BLaER1 treated with 17β-estradiol and CSF1 and Interleukin-3, amounts not matched to agents 10 nM and 100 nM (cell line): ENCODE data around the gene PKHD1.

Experiments
- H3K27ac ChIP-seq, 11 experiments: shearing (Covaris generic); formaldehyde crosslinking; 2 replicates each; pipeline ENCODE4 v1.8.1; 2022
- H3K27me3 ChIP-seq, 11 experiments: shearing (Covaris generic); formaldehyde crosslinking; 2 replicates each; pipeline ENCODE4 v1.8.1; 2022
- H3K36me3 ChIP-seq, 11 experiments: shearing (Covaris generic); formaldehyde crosslinking; 2 replicates each; pipeline ENCODE4 v1.8.1; 2022
- H3K4me1 ChIP-seq, 10 experiments: shearing (Covaris generic); formaldehyde crosslinking; 2 replicates each; pipeline ENCODE4 v1.8.1; 2022
- H3K4me2 ChIP-seq, 11 experiments: shearing (Covaris generic); formaldehyde crosslinking; 2 replicates each; pipeline ENCODE4 v1.8.1; 2022
- H3K4me3 ChIP-seq, 10 experiments: shearing (Covaris generic); formaldehyde crosslinking; 2 replicates each; pipeline ENCODE4 v1.8.1; 2022
- H3K9ac ChIP-seq, 11 experiments: shearing (Covaris generic); formaldehyde crosslinking; 2 replicates each; pipeline ENCODE4 v1.8.1; 2022
- H3K9me3 ChIP-seq, 11 experiments: shearing (Covaris generic); formaldehyde crosslinking; replicated peaks in 1 of 11; 2 replicates each; pipeline ENCODE4 v1.8.1; 2022
- H4K20me1 ChIP-seq, 11 experiments: shearing (Covaris generic); formaldehyde crosslinking; 2 replicates each; pipeline ENCODE4 v1.8.1; 2022
- Cebpa-rat ChIP-seq, 11 experiments: shearing (Covaris generic); IDR thresholded peaks; 2 replicates each; pipeline ENCODE4 v1.8.1; 2022

The PKHD1 gene

GRCh38 chr6:51846531-51846930 lies 240.9 kb downstream of the PKHD1 start:
- Histone ChIP-seq H3K36me3 (no peaks in the 10 kb centered on the region), H3K4me2 (no peak overlapping the region), H3K27ac (no peak overlapping the region), H3K4me3 (no peak overlapping the region), H4K20me1 (no peaks in the 10 kb centered on the region), H3K9ac (no peak overlapping the region), H3K9me3 (no peaks in the 10 kb centered on the region), H3K27me3 (no peaks in the 10 kb centered on the region), H3K4me1 (0 out of 20 replicates have a peak, but pooled peaks cover 0 to 4% (median 0%) of the 10 kb centered on the region in 10 experiments)
- TF ChIP-seq Cebpa-rat (IDR thresholded peaks at IDR 0.05) = no peak

GRCh38 chr6:51844336-51844735 lies 243.1 kb downstream of the PKHD1 start:
- no peak overlapping the region for H3K27ac ChIP-seq
- no peak overlapping the region; a peak in 1 of 22 replicates for H3K4me2 ChIP-seq
- no peak overlapping the region for H3K4me3 ChIP-seq
- 0 out of 20 replicates have a peak, but pooled peaks cover 0 to 4% (median 0%) of the 10 kb centered on the region in 10 experiments for H3K4me1 ChIP-seq
- H3K9ac ChIP-seq = no peak overlapping the region
- TF ChIP-seq Cebpa-rat (IDR thresholded peaks at IDR 0.05) = no peak
- H4K20me1 ChIP-seq = no peaks in the 10 kb centered on the region
- no peaks in the 10 kb centered on the region for H3K27me3 ChIP-seq
- H3K36me3 ChIP-seq = no peaks in the 10 kb centered on the region
- no peaks in the 10 kb centered on the region for H3K9me3 ChIP-seq

GRCh38 chr6:51843456-51844056 lies 243.9 kb downstream of the PKHD1 start:
- no peaks in the 10 kb centered on the region for H3K36me3 ChIP-seq
- H3K27ac ChIP-seq = no peak overlapping the region
- no peak for TF ChIP-seq Cebpa-rat (IDR thresholded peaks at IDR 0.05)
- H3K9ac ChIP-seq = no peak overlapping the region
- H3K9me3 ChIP-seq = no peaks in the 10 kb centered on the region
- H3K27me3 ChIP-seq = no peaks in the 10 kb centered on the region
- H4K20me1 ChIP-seq = no peaks in the 10 kb centered on the region
- no peak overlapping the region for H3K4me2 ChIP-seq
- H3K4me3 ChIP-seq = no peak overlapping the region
- H3K4me1 ChIP-seq = 0 out of 20 replicates have a peak, but pooled peaks cover 0 to 4% (median 0%) of the 10 kb centered on the region in 10 experiments

- H3K9ac ChIP-seq = no peak overlapping the region
- H4K20me1 ChIP-seq = no peaks in the 10 kb centered on the region
- no peak overlapping the region for H3K4me2 ChIP-seq
These were observed 244.5 kb downstream of the PKHD1 start for GRCh38 chr6:51842804-51843378.

GRCh38 chr6:51842061-51842803 lies 245.2 kb downstream of the PKHD1 start:
- Histone ChIP-seq H3K4me3 (no peak overlapping the region), H3K36me3 (no peaks in the 10 kb centered on the region), H3K9ac (no peak overlapping the region), H4K20me1 (no peaks in the 10 kb centered on the region), H3K9me3 (no peaks in the 10 kb centered on the region), H3K27ac (no peak overlapping the region), H3K27me3 (no peaks in the 10 kb centered on the region), H3K4me1 (0 out of 20 replicates have a peak, but pooled peaks cover 0 to 4% (median 0%) of the 10 kb centered on the region in 10 experiments), H3K4me2 (no peak overlapping the region)
- no peak for TF ChIP-seq Cebpa-rat (IDR thresholded peaks at IDR 0.05)

More at GRCh38 chr6:51842804-51843378, 244.5 kb downstream of the PKHD1 start:
- Histone ChIP-seq H3K9me3 (no peaks in the 10 kb centered on the region), H3K27ac (no peak overlapping the region), H3K4me3 (no peak overlapping the region), H3K36me3 (no peaks in the 10 kb centered on the region), H3K4me1 (0 out of 20 replicates have a peak, but pooled peaks cover 0 to 4% (median 0%) of the 10 kb centered on the region in 10 experiments), H3K27me3 (no peaks in the 10 kb centered on the region)
- no peak for TF ChIP-seq Cebpa-rat (IDR thresholded peaks at IDR 0.05)

GRCh38 chr6:51841626-51842025 lies 245.8 kb downstream of the PKHD1 start:
- Histone ChIP-seq H3K4me3 (no peak overlapping the region), H3K9me3 (no peaks in the 10 kb centered on the region), H3K4me2 (no peak overlapping the region), H3K27ac (no peak overlapping the region), H4K20me1 (no peaks in the 10 kb centered on the region), H3K4me1 (0 out of 20 replicates have a peak, but pooled peaks cover 0 to 4% (median 0%) of the 10 kb centered on the region in 10 experiments), H3K36me3 (no peaks in the 10 kb centered on the region), H3K9ac (no peak overlapping the region), H3K27me3 (no peaks in the 10 kb centered on the region)
- no peak for TF ChIP-seq Cebpa-rat (IDR thresholded peaks at IDR 0.05)

- Histone ChIP-seq H3K9ac (no peak overlapping the region), H3K4me2 (no peak overlapping the region), H3K9me3 (no peaks in the 10 kb centered on the region), H4K20me1 (no peaks in the 10 kb centered on the region), H3K36me3 (no peaks in the 10 kb centered on the region), H3K27ac (no peak overlapping the region), H3K27me3 (no peaks in the 10 kb centered on the region), H3K4me3 (no peak overlapping the region), H3K4me1 (0 out of 20 replicates have a peak, but pooled peaks cover 0 to 4% (median 0%) of the 10 kb centered on the region in 10 experiments)
- TF ChIP-seq Cebpa-rat (IDR thresholded peaks at IDR 0.05) = no peak
These were observed 247.6 kb downstream of the PKHD1 start for GRCh38 chr6:51839726-51840374.

GRCh38 chr6:51830666-51831065 lies 256.7 kb downstream of the PKHD1 start:
- Histone ChIP-seq H3K4me1 (no peaks in the 10 kb centered on the region), H3K4me3 (no peak overlapping the region), H3K27ac (no peak overlapping the region), H3K27me3 (no peaks in the 10 kb centered on the region), H3K4me2 (no peak overlapping the region), H3K9ac (no peak overlapping the region), H4K20me1 (no peaks in the 10 kb centered on the region), H3K36me3 (no peaks in the 10 kb centered on the region), H3K9me3 (no peaks in the 10 kb centered on the region)
- TF ChIP-seq Cebpa-rat (IDR thresholded peaks at IDR 0.05) = no peak

GRCh38 chr6:51827580-51827979 lies 259.8 kb downstream of the PKHD1 start:
- no peaks in the 10 kb centered on the region for H3K4me1 ChIP-seq
- H4K20me1 ChIP-seq = no peaks in the 10 kb centered on the region
- no peak overlapping the region for H3K4me2 ChIP-seq
- H3K9ac ChIP-seq = no peak overlapping the region
- H3K4me3 ChIP-seq = no peak overlapping the region
- TF ChIP-seq Cebpa-rat (IDR thresholded peaks at IDR 0.05) = no peak
- H3K27me3 ChIP-seq = no peaks in the 10 kb centered on the region
- H3K9me3 ChIP-seq = no peaks in the 10 kb centered on the region
- H3K36me3 ChIP-seq = no peaks in the 10 kb centered on the region
- H3K27ac ChIP-seq = no peak overlapping the region
